ENCODE results near the gene NACA2. TPM values are rescaled to one million over a fixed set of nuclear protein-coding genes. Genes with fewer than 3 reads are reported as not detected.
"Not testable (repeated sequence)": the region's sequence is repeated elsewhere in the genome, so short reads cannot be mapped to it uniquely, and the experiment has no call there.

NACA2 gene
- total RNA-seq, 2 donors from 2014 or later: not detected

- H3K9me3 Mint-ChIP-seq: no peaks in the 10 kb centered on the region
- H3K4me1 Mint-ChIP-seq (ENCODE audit: low read depth in 2 of 2): no peaks in the 10 kb centered on the region
- H3K4me3 Mint-ChIP-seq: no peak overlapping the region
- H3K27me3 Mint-ChIP-seq: peaks cover 7 to 15% of the 10 kb centered on the region in 2 donors
- H3K27ac Mint-ChIP-seq: no peak overlapping the region
- ATAC-seq (no peak), DNase-seq (ENCODE audit: low spot score) (no peak)
- no peaks in the 10 kb centered on the region for H3K36me3 Mint-ChIP-seq
These were observed 23.8 kb downstream of the NACA2 start for GRCh38 chr17:61567045-61567802.

GRCh38 chr17:61566448-61566847 lies 24.6 kb downstream of the NACA2 start:
- not testable (repeated sequence) for H3K4me1 Mint-ChIP-seq (ENCODE audit: low read depth in 2 of 2); H3K27ac Mint-ChIP-seq; H3K36me3 Mint-ChIP-seq; DNase-seq (ENCODE audit: low spot score); H3K9me3 Mint-ChIP-seq; ATAC-seq; H3K4me3 Mint-ChIP-seq
- H3K27me3 Mint-ChIP-seq: peaks cover 7 to 11% of the 10 kb centered on the region in 2 donors

GRCh38 chr17:61565850-61566249 lies 25.2 kb downstream of the NACA2 start:
- not testable (repeated sequence) for H3K4me1 Mint-ChIP-seq (ENCODE audit: low read depth in 2 of 2); H3K27me3 Mint-ChIP-seq; H3K27ac Mint-ChIP-seq; H3K4me3 Mint-ChIP-seq; H3K9me3 Mint-ChIP-seq; ATAC-seq; DNase-seq (ENCODE audit: low spot score); H3K36me3 Mint-ChIP-seq

- Mint-ChIP-seq H3K27me3 (peaks cover 7 to 8% of the 10 kb centered on the region in 2 donors), H3K36me3 (no peaks in the 10 kb centered on the region), H3K4me3 (no peak overlapping the region), H3K4me1 (ENCODE audit: low read depth in 2 of 2) (no peaks in the 10 kb centered on the region), H3K9me3 (no peaks in the 10 kb centered on the region), H3K27ac (no peak overlapping the region)
- ATAC-seq (no peak), DNase-seq (ENCODE audit: low spot score) (no peak)
These were observed 25.8 kb downstream of the NACA2 start for GRCh38 chr17:61565213-61565612.

- no peak for ATAC-seq
- peaks cover 12 to 20% of the 10 kb centered on the region in 2 donors for H3K27me3 Mint-ChIP-seq
These were observed 28.7 kb downstream of the NACA2 start for GRCh38 chr17:61562287-61562686.

GRCh38 chr17:61561354-61561753 lies 29.7 kb downstream of the NACA2 start:
- ATAC-seq (no peak), DNase-seq (ENCODE audit: low spot score) (no peak)
- Mint-ChIP-seq H3K27me3 (peaks cover 12 to 20% of the 10 kb centered on the region in 2 donors), H3K9me3 (no peaks in the 10 kb centered on the region), H3K4me1 (ENCODE audit: low read depth in 2 of 2) (no peaks in the 10 kb centered on the region), H3K36me3 (no peaks in the 10 kb centered on the region), H3K27ac (no peak overlapping the region), H3K4me3 (no peak overlapping the region)

More at GRCh38 chr17:61562287-61562686, 28.7 kb downstream of the NACA2 start:
- Mint-ChIP-seq H3K4me3 (no peak overlapping the region), H3K4me1 (ENCODE audit: low read depth in 2 of 2) (no peaks in the 10 kb centered on the region), H3K27ac (no peak overlapping the region), H3K36me3 (no peaks in the 10 kb centered on the region), H3K9me3 (no peaks in the 10 kb centered on the region)
- no peak for DNase-seq (ENCODE audit: low spot score)

- Mint-ChIP-seq H3K4me3 (no peak overlapping the region), H3K4me1 (ENCODE audit: low read depth in 2 of 2) (no peaks in the 10 kb centered on the region), H3K27ac (no peak overlapping the region), H3K27me3 (peaks cover 12 to 22% of the 10 kb centered on the region in 2 donors), H3K36me3 (no peaks in the 10 kb centered on the region), H3K9me3 (no peaks in the 10 kb centered on the region)
- DNase-seq (ENCODE audit: low spot score) (no peak), ATAC-seq (no peak)
These were observed 30.9 kb downstream of the NACA2 start for GRCh38 chr17:61560071-61560470.

DNA sequence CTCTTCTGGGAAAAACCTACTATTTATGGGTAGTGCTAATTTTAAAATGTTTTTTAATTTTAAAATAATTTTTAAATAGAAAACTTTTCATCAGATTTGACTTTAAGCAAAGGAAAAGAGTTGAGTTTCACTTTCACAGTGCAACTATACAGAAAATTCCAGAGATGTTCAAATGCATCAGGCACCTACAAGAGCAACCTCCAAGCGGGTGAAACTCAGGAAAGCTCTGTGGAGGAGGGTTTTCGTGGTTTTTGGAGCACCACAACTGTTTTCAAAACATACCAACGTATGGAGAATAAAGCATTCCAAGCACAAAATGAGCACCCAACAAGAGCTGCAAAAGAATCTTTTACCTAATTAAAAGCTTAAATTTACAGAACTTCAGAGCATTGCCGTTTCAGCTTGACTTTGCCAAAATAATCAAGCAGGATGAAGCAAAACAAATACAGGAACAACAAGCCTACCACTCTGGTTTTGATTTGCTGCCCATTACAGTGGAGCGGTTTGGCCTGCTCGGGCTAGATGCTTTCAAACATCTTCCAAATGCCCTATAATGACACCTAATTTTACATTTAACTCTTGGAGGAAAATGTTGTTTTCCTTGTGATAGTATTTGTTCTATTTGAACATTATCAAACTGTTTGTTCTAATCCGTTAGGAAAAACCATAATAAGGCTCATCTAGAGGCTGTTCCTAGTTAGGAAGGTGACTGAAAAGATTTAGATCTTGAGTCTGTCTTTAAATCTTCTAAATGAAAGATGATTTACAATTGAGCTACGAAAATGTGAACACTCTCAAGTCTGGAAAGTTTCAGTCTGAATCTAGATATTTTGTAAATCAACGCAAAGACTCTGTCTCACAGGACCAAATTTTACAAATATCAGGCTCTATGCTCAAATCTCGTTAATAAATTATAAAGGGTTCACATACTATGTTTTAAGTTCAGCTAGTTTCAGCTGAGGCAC lies 34.5 kb downstream of the NACA2 start:
- Mint-ChIP-seq H3K9me3 (no peaks in the 10 kb centered on the region), H3K27me3 (peaks cover 9 to 37% of the 10 kb centered on the region in 2 donors), H3K4me3 (no peak overlapping the region), H3K4me1 (ENCODE audit: low read depth in 2 of 2) (no peaks in the 10 kb centered on the region), H3K36me3 (no peaks in the 10 kb centered on the region), H3K27ac (no peak overlapping the region)
- no peak for ATAC-seq
- DNase-seq (ENCODE audit: low spot score): no peak

GRCh38 chr17:61555127-61555566 lies 35.9 kb downstream of the NACA2 start:
- no peak for ATAC-seq
- no peaks in the 10 kb centered on the region for H3K9me3 Mint-ChIP-seq
- no peak overlapping the region for H3K4me3 Mint-ChIP-seq

GRCh38 chr17:61554209-61554608 lies 36.8 kb downstream of the NACA2 start:
- no peak overlapping the region for H3K27ac Mint-ChIP-seq
- no peak for DNase-seq (ENCODE audit: low spot score)
- H3K9me3 Mint-ChIP-seq: no peaks in the 10 kb centered on the region
- H3K4me3 Mint-ChIP-seq: no peak overlapping the region
- no peak for ATAC-seq
- no peaks in the 10 kb centered on the region for H3K36me3 Mint-ChIP-seq
- H3K4me1 Mint-ChIP-seq (ENCODE audit: low read depth in 2 of 2): no peaks in the 10 kb centered on the region
- peaks cover 15 to 48% of the 10 kb centered on the region in 2 donors for H3K27me3 Mint-ChIP-seq

More at GRCh38 chr17:61555127-61555566, 35.9 kb downstream of the NACA2 start:
- no peaks in the 10 kb centered on the region for H3K4me1 Mint-ChIP-seq (ENCODE audit: low read depth in 2 of 2)
- H3K27me3 Mint-ChIP-seq: peaks cover 13 to 42% of the 10 kb centered on the region in 2 donors
- no peak for DNase-seq (ENCODE audit: low spot score)
- H3K27ac Mint-ChIP-seq: no peak overlapping the region
- no peaks in the 10 kb centered on the region for H3K36me3 Mint-ChIP-seq

DNA sequence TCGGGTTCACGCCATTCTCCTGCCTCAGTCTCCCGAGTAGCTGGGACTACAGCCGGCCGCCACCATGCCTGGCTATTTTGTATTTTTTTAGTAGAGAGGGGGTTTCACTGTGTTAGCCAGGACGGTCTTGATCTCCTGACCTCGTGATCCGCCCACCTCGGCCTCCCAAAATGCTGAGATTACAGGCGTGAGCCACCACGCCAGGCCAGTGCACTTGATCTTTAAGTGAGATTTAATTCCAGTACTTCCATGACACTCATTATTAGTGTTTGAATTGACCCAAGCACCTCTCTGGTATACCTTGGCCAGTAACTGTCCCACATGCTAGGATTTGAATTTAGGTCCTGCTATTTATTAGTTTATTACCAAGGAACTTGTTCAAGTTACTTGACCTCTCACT lies 38.5 kb downstream of the NACA2 start:
- not testable (repeated sequence) for H3K4me1 Mint-ChIP-seq (ENCODE audit: low read depth in 2 of 2); ATAC-seq; H3K9me3 Mint-ChIP-seq; H3K27ac Mint-ChIP-seq; H3K4me3 Mint-ChIP-seq; DNase-seq (ENCODE audit: low spot score); H3K36me3 Mint-ChIP-seq
- peaks cover 16 to 56% of the 10 kb centered on the region in 2 donors for H3K27me3 Mint-ChIP-seq

- Mint-ChIP-seq H3K4me3 (no peak overlapping the region), H3K36me3 (no peaks in the 10 kb centered on the region), H3K27ac (no peak overlapping the region), H3K4me1 (ENCODE audit: low read depth in 2 of 2) (no peaks in the 10 kb centered on the region), H3K9me3 (no peaks in the 10 kb centered on the region), H3K27me3 (peaks cover 20 to 60% of the 10 kb centered on the region in 2 donors)
- DNase-seq (ENCODE audit: low spot score) (no peak), ATAC-seq (no peak)
These were observed 39.7 kb downstream of the NACA2 start for GRCh38 chr17:61551255-61551742.

- H3K4me1 Mint-ChIP-seq (ENCODE audit: low read depth in 2 of 2): no peaks in the 10 kb centered on the region
- DNase-seq (ENCODE audit: low spot score): no peak
- H3K36me3 Mint-ChIP-seq: no peaks in the 10 kb centered on the region
- no peaks in the 10 kb centered on the region for H3K9me3 Mint-ChIP-seq
- no peak for ATAC-seq
- no peak overlapping the region for H3K4me3 Mint-ChIP-seq
- peaks cover 33 to 63% of the 10 kb centered on the region in 2 donors for H3K27me3 Mint-ChIP-seq
- no peak overlapping the region for H3K27ac Mint-ChIP-seq
These were observed 43.9 kb downstream of the NACA2 start for GRCh38 chr17:61547113-61547512.
